GM15510 (cell line): Measurements from ENCODE around the gene AFF3.

Experiments used
- POLR2A ChIP-seq: IDR thresholded peaks from 3 replicates; pipeline ENCODE4 v1.6.1; 2011; ENCODE audit warnings: borderline replicate concordance; ENCODE audit not compliant: insufficient read length; ENCODE audit errors: extremely low read depth

AFF3 gene

GRCh38 chr2:99554871-99555270 is 587.5 kb downstream of the AFF3 start:
- no peak for TF ChIP-seq POLR2A

- no peak for TF ChIP-seq POLR2A
Measured at GRCh38 chr2:99554238-99554637, 588.2 kb downstream of the AFF3 start.

GRCh38 chr2:99552529-99552928 is 589.9 kb downstream of the AFF3 start:
- no peak for TF ChIP-seq POLR2A

GRCh38 chr2:99550368-99550767 is 592.0 kb downstream of the AFF3 start:
- TF ChIP-seq POLR2A: no peak

GRCh38 chr2:99545604-99546003 is 596.8 kb downstream of the AFF3 start:
- TF ChIP-seq POLR2A: no peak

GRCh38 chr2:99545066-99545465 is 597.3 kb downstream of the AFF3 start:
- TF ChIP-seq POLR2A: no peak

GRCh38 chr2:99544608-99545007 is 597.8 kb downstream of the AFF3 start:
- TF ChIP-seq POLR2A: no peak

- TF ChIP-seq POLR2A: no peak
Measured at GRCh38 chr2:99543247-99543646, 599.1 kb downstream of the AFF3 start.

GRCh38 chr2:99537910-99538485 is 604.4 kb downstream of the AFF3 start:
- no peak for TF ChIP-seq POLR2A

GRCh38 chr2:99524056-99524455 is 618.3 kb downstream of the AFF3 start:
- no peak for TF ChIP-seq POLR2A

- no peak for TF ChIP-seq POLR2A
Measured at GRCh38 chr2:99522157-99522556, 620.2 kb downstream of the AFF3 start.

GRCh38 chr2:99520813-99521212 is 621.6 kb downstream of the AFF3 start:
- TF ChIP-seq POLR2A: no peak

GRCh38 chr2:99520195-99520594 is 622.2 kb downstream of the AFF3 start:
- no peak for TF ChIP-seq POLR2A

GRCh38 chr2:99514357-99514756 is 628.0 kb downstream of the AFF3 start:
- no peak for TF ChIP-seq POLR2A

- TF ChIP-seq POLR2A: no peak
Measured at GRCh38 chr2:99512181-99512591, 630.2 kb downstream of the AFF3 start.

GRCh38 chr2:99509387-99509786 is 633.0 kb downstream of the AFF3 start:
- no peak for TF ChIP-seq POLR2A
